ENCODE results near the gene PTPDC1. TPM values are rescaled to one million over a fixed set of nuclear protein-coding genes. Genes with fewer than 3 reads are reported as not detected.

PTPDC1 gene
- total RNA-seq, 1 donor from 2014 or later: 11.0 TPM

GRCh38 chr9:94081864-94082463 lies 2.3 kb upstream of the PTPDC1 start:
- ATAC-seq: peak in 1 of 2 donors; percentile 52
- no peak overlapping the region for H3K4me3 ChIP-seq
- no peaks in the 10 kb centered on the region for H3K36me3 ChIP-seq
- H3K27me3 ChIP-seq (ENCODE audit: low read depth): no peaks in the 10 kb centered on the region
- TF ChIP-seq, protein P1, sequence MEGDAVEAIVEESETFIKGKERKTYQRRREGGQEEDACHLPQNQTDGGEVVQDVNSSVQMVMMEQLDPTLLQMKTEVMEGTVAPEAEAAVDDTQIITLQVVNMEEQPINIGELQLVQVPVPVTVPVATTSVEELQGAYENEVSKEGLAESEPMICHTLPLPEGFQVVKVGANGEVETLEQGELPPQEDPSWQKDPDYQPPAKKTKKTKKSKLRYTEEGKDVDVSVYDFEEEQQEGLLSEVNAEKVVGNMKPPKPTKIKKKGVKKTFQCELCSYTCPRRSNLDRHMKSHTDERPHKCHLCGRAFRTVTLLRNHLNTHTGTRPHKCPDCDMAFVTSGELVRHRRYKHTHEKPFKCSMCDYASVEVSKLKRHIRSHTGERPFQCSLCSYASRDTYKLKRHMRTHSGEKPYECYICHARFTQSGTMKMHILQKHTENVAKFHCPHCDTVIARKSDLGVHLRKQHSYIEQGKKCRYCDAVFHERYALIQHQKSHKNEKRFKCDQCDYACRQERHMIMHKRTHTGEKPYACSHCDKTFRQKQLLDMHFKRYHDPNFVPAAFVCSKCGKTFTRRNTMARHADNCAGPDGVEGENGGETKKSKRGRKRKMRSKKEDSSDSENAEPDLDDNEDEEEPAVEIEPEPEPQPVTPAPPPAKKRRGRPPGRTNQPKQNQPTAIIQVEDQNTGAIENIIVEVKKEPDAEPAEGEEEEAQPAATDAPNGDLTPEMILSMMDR (IDR thresholded peaks at IDR 0.05): no peak
- intact Hi-C loops (cut with DNase I): no loop called here
- DNase-seq: no peak
- H3K27ac ChIP-seq: no peak overlapping the region
- H3K9me3 ChIP-seq: no peaks in the 10 kb centered on the region
- peaks cover 39% of the 10 kb centered on the region for H3K4me1 ChIP-seq

GRCh38 chr9:94082553-94082952 lies 1.7 kb upstream of the PTPDC1 start:
- TF ChIP-seq, protein P1 (IDR thresholded peaks at IDR 0.05): no peak
- H3K27me3 ChIP-seq (ENCODE audit: low read depth): no peaks in the 10 kb centered on the region
- no peaks in the 10 kb centered on the region for H3K9me3 ChIP-seq
- no peaks in the 10 kb centered on the region for H3K36me3 ChIP-seq
- peak; percentile 13 to 42 for ATAC-seq
- H3K4me3 ChIP-seq: no peak overlapping the region
- DNase-seq: no peak
- intact Hi-C loops (cut with DNase I): no loop called here
- peak overlapping the region; percentile 22 for H3K27ac ChIP-seq
- H3K4me1 ChIP-seq: peaks cover 40% of the 10 kb centered on the region

GRCh38 chr9:94082956-94083355 lies 1.3 kb upstream of the PTPDC1 start:
- DNase-seq (no peak), ATAC-seq (peak; percentile 87 to 96)
- Histone ChIP-seq H3K27me3 (ENCODE audit: low read depth) (no peaks in the 10 kb centered on the region), H3K36me3 (no peaks in the 10 kb centered on the region), H3K9me3 (no peaks in the 10 kb centered on the region), H3K4me3 (no peak overlapping the region), H3K27ac (peak overlapping the region; percentile 22), H3K4me1 (peaks cover 40% of the 10 kb centered on the region)
- intact Hi-C loops (cut with DNase I): no loop called here
- TF ChIP-seq, protein P1 (IDR thresholded peaks at IDR 0.05): no peak

- H3K4me1 ChIP-seq: peaks cover 40% of the 10 kb centered on the region
- TF ChIP-seq, protein P1 (IDR thresholded peaks at IDR 0.05): no peak
- DNase-seq (no peak), ATAC-seq (peak; percentile 48 to 81)
- no peaks in the 10 kb centered on the region for H3K36me3 ChIP-seq
- intact Hi-C loops (cut with DNase I): no loop called here
- no peaks in the 10 kb centered on the region for H3K27me3 ChIP-seq (ENCODE audit: low read depth)
- peak overlapping the region; percentile 22 for H3K27ac ChIP-seq
- H3K4me3 ChIP-seq: no peak overlapping the region
- no peaks in the 10 kb centered on the region for H3K9me3 ChIP-seq
Measured at GRCh38 chr9:94083384-94083783, 880 bp upstream of the PTPDC1 start.

GRCh38 chr9:94085062-94085639 lies 887 bp downstream of the PTPDC1 start:
- H3K9me3 ChIP-seq: no peaks in the 10 kb centered on the region
- H3K27me3 ChIP-seq (ENCODE audit: low read depth): no peaks in the 10 kb centered on the region
- H3K4me1 ChIP-seq: peaks cover 40% of the 10 kb centered on the region
- intact Hi-C loops (cut with DNase I): no loop called here
- ATAC-seq (no peak), DNase-seq (no peak)
- H3K4me3 ChIP-seq: no peak overlapping the region
- TF ChIP-seq, protein P1 (IDR thresholded peaks at IDR 0.05): no peak
- H3K36me3 ChIP-seq: no peaks in the 10 kb centered on the region
- no peak overlapping the region for H3K27ac ChIP-seq

Data from lower lobe of right lung (tissue), 2 donors.